Lower leg skin (tissue), 4 donors: Measurements from ENCODE around the gene NUCB2. TPM values are rescaled to one million over a fixed set of nuclear protein-coding genes. Genes with fewer than 3 reads are reported as not detected.
"Not testable (repeated sequence)": the region's sequence is repeated elsewhere in the genome, so short reads cannot be mapped to it uniquely, and the experiment has no call there.

Experiments used
- DNase-seq, 2 donors: peaks; one replicate each; pipeline ENCODE4 v3.0.0-alpha.2; 2019; ENCODE audit warnings: low spot score in 2 of 2
- H3K4me3 ChIP-seq: fragments of 200-600 bp; sonication (generic); 2 replicates; pipeline ENCODE4 v1.5.1; 2017; ENCODE audit warnings: mild to moderate bottlenecking, low read depth; ENCODE audit not compliant: poor library complexity, severe bottlenecking
- CTCF ChIP-seq, 3 donors: fragments of 450-650 bp; IDR thresholded peaks; one replicate each; pipeline ENCODE4 v1.5.1; 2016; ENCODE audit warnings: antibody characterized with exemption in 3 of 3, mild to moderate bottlenecking in 3 of 3, moderate library complexity in 2 of 3
- POLR2A ChIP-seq, 2 donors: fragments of 450-650 bp; IDR thresholded peaks; one replicate each; pipeline ENCODE4 v1.6.1; 2016 to 2017; ENCODE audit warnings: antibody characterized with exemption in 2 of 2, mild to moderate bottlenecking in 1 of 2, moderate library complexity in 1 of 2
- WGBS, 2 donors: methylation state at CpG; one replicate each; pipeline ENCODE4 v1.1.5; 2018; 5-methylcytosine and 5-hydroxymethylcytosine counted together
- intact Hi-C: fragments of 100-400 bp; cut with DNase I; formaldehyde crosslinking; loops from one replicate; pipeline ENCODE4 v1.15.0; 2023; ENCODE audit warnings: low total_unique reads
- total RNA-seq, 4 donors: library from RNA; depleted of rRNA; stranded (reverse); fragments of >200 nt; gene quantifications; one replicate each; pipeline ENCODE4 v1.1.0, GENCODE V29; 2016

Gene NUCB2
- total RNA-seq, 4 donors from 2014 or later, result 13.1 to 27.1 (median 17.9) TPM

DNA sequence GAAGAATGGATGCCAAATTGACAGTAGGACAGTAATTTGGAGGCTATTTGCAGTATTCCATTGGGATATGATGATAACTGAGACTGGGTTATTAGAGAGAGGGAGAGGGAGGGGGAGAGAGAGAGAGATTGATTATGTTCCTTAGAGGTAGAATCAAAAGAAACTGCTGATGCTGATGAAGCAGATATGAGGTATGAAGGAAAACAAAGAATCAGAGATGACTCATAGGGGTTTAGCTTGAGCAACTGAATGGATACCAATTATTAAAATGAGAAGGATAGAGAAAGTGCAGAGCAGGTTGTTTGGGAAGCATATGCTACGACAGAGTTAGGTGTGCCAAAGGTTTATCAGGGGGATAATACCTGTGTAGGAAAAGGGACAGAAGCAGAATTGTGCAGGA, 12.8 kb upstream of the NUCB2 start:
- no peak for DNase-seq
- TF ChIP-seq POLR2A (IDR thresholded peaks at IDR 0.05) (no peak), CTCF (IDR thresholded peaks at IDR 0.05) (no peak)
- intact Hi-C loops, result no loop called here
- WGBS, 2 donors, result 46 to 55% methylated on average over 1 of the region's 1 CpG
- no peak overlapping the region for H3K4me3 ChIP-seq

DNA sequence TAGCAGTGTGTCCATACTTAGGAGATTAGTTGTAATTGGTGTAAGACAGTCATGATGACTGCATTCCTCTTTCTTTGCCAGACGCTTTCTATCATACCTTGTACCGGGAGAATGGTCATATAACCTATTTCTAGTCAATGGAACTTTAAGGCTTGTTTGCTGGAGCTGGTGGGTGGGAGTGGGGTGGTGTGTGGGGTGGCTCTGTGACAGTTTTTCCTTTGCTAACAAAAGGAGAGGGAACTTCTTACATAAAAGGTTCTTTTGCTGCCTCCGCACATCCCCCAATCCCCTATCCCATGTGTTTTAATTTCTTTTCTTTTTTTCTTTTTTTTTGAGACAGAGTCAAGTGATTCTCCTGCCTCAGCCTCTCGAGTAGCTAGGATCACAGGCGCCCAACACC, 9.8 kb upstream of the NUCB2 start:
- no peak overlapping the region for H3K4me3 ChIP-seq
- DNase-seq, result no peak
- no peak for TF ChIP-seq CTCF (IDR thresholded peaks at IDR 0.05)
- TF ChIP-seq POLR2A (IDR thresholded peaks at IDR 0.05), result no peak
- WGBS, 2 donors, result 84 to 87% methylated on average over 5 of the region's 5 CpGs
- intact Hi-C loops, result no loop called here

DNA sequence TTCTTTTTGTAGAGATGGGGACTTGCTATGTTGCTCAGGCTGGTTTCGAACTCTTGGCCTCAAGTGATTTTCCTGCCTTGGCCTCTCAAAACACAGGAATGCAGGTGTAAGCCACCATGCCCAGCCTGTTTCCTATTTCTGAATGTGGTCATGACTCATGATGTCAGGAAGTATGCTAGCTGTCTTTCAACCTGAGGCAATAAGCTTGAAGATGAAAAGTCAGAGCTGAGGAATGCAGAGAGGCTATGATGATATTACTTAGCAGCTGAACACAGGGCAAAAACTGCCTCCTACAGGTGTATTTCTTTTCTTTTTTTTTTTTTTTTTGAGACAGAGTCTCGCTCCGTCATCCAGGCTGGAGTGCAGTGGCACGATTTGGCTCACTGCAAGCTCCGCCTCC, 9.0 kb upstream of the NUCB2 start:
- no peak for DNase-seq
- TF ChIP-seq POLR2A (IDR thresholded peaks at IDR 0.05), result no peak
- TF ChIP-seq CTCF (IDR thresholded peaks at IDR 0.05), result no peak
- intact Hi-C loops, result no loop called here
- H3K4me3 ChIP-seq, result no peak overlapping the region
- 91 to 93% methylated on average over 5 of the region's 5 CpGs for WGBS, 2 donors

DNA sequence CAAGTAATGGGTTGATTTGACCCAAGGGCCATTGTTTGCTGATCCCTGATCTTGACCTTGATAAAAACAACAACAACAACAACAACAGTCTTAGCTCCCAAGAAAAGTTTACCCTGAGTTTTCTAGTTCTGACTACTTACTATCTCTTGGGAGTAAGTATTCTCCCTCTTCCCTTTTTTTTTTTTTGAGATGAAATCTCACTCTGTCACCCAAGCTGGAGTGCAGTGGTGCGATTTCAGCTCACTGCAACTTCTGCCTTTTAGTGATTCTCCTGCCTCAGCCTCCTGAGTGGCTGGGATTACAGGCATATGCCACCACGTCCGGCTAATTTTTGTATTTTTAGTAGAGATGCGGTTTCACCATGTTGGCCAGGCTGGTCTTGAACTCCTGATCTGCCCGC, 8.0 kb upstream of the NUCB2 start:
- intact Hi-C loops, H3K4me3 ChIP-seq, DNase-seq: not testable (repeated sequence)
- WGBS, 2 donors, result 88 to 90% methylated on average over 5 of the region's 5 CpGs

- intact Hi-C loops, result no loop called here
- DNase-seq, result no peak
- WGBS, 2 donors, result 83 to 91% methylated on average over 3 of the region's 3 CpGs
- TF ChIP-seq CTCF (IDR thresholded peaks at IDR 0.05) (no peak), POLR2A (IDR thresholded peaks at IDR 0.05) (no peak)
- H3K4me3 ChIP-seq, result no peak overlapping the region
These were observed 7.6 kb upstream of the NUCB2 start for GRCh38 chr11:17268902-17269301.

- no peak for DNase-seq
- H3K4me3 ChIP-seq, result no peak overlapping the region
- WGBS, 2 donors, result 80 to 84% methylated on average over 1 of the region's 1 CpG
- TF ChIP-seq POLR2A (IDR thresholded peaks at IDR 0.05) (no peak), CTCF (IDR thresholded peaks at IDR 0.05) (no peak)
- intact Hi-C loops, result no loop called here
These were observed 3.7 kb upstream of the NUCB2 start for GRCh38 chr11:17272801-17273200.
